ENCODE results near the gene PEX11B. TPM values are rescaled to one million over a fixed set of nuclear protein-coding genes. Genes with fewer than 3 reads are reported as not detected.
A peak's percentile ranks its signal among the peaks of the same experiment; 100 is the strongest.

PEX11B gene, protein sequence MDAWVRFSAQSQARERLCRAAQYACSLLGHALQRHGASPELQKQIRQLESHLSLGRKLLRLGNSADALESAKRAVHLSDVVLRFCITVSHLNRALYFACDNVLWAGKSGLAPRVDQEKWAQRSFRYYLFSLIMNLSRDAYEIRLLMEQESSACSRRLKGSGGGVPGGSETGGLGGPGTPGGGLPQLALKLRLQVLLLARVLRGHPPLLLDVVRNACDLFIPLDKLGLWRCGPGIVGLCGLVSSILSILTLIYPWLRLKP
- total RNA-seq: 10 to 100 TPM; 12.3 to 23.0 (median 15.2) TPM
- long read RNA-seq, transcript PEX11B-201 (4 exons, 1,740 nt): major isoform, 14 of 18 reads
- long read RNA-seq, partial matches to known transcripts: 2 of 18 reads
- long read RNA-seq, other reads (novel, unspliced or antisense): 2 of 18 reads

- peak within 1 kb of the TSS; percentile 88 to 95 (median 92) for H3K4me3 ChIP-seq
- peak within 1 kb of the TSS; percentile 73 to 91 (median 85) for H3K27ac ChIP-seq
- peaks cover 0 to 18% (median 10%) of the 10 kb centered on the region in 4 donors for H3K36me3 ChIP-seq
- TF ChIP-seq POLR2A (IDR thresholded peaks at IDR 0.05): peak; percentile 35
- TF ChIP-seq, protein P1, sequence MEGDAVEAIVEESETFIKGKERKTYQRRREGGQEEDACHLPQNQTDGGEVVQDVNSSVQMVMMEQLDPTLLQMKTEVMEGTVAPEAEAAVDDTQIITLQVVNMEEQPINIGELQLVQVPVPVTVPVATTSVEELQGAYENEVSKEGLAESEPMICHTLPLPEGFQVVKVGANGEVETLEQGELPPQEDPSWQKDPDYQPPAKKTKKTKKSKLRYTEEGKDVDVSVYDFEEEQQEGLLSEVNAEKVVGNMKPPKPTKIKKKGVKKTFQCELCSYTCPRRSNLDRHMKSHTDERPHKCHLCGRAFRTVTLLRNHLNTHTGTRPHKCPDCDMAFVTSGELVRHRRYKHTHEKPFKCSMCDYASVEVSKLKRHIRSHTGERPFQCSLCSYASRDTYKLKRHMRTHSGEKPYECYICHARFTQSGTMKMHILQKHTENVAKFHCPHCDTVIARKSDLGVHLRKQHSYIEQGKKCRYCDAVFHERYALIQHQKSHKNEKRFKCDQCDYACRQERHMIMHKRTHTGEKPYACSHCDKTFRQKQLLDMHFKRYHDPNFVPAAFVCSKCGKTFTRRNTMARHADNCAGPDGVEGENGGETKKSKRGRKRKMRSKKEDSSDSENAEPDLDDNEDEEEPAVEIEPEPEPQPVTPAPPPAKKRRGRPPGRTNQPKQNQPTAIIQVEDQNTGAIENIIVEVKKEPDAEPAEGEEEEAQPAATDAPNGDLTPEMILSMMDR (IDR thresholded peaks at IDR 0.05): no peak
- WGBS (ENCODE audit: insufficient coverage, low coverage, low lambda C conversion rate, missing lambda C conversion rate): 0% methylated on average over 18 of the region's 51 CpGs
- H3K9me3 ChIP-seq: no peaks in the 10 kb centered on the region
- peak; percentile 89 to 91 (median 91) for DNase-seq
- intact Hi-C loops (cut with DNase I): no loop called here
- peak; percentile 92 to 95 (median 93) for ATAC-seq
- H3K4me1 ChIP-seq: peaks cover 0 to 15% (median 6%) of the 10 kb centered on the region in 4 donors
- no peaks in the 10 kb centered on the region for H3K27me3 ChIP-seq
Measured at GRCh38 chr1:145918144-145918991, at the start of gene PEX11B. Gene PEX11B (minus strand): TSS chr1:145918717. CDS start chr1:145918688, 29 bp downstream.

DNA sequence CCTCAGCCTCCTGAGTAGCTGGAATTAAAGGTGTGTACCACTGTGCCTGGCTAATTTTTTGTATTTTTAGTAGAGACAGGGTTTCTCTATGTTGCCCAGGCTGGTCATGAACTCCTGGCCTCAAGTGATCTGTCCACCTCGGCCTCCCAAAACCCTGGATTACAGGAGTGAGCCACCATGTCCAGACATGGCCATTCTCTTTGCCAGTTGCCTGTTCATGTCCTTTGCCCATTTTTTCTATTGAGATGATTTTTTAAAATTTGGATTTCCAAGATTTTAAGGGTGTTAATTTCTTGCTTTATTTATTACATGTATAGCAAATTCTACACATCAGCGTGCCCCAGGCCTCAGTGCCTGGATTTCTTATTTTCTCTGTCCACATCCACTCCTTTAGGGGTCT, 48.8 kb upstream of the PEX11B start:
- H3K27me3 ChIP-seq: no peaks in the 10 kb centered on the region
- no peak for TF ChIP-seq POLR2A (IDR thresholded peaks at IDR 0.05)
- TF ChIP-seq, protein P1 (IDR thresholded peaks at IDR 0.05): no peak
- ATAC-seq (no peak), DNase-seq (no peak)
- WGBS (ENCODE audit: insufficient coverage, low coverage, low lambda C conversion rate, missing lambda C conversion rate): 94% methylated on average over 2 of the region's 2 CpGs
- H3K4me3 ChIP-seq: no peak overlapping the region
- peaks cover 0 to 18% (median 2%) of the 10 kb centered on the region in 4 donors for H3K4me1 ChIP-seq
- no peaks in the 10 kb centered on the region for H3K36me3 ChIP-seq
- H3K9me3 ChIP-seq: no peaks in the 10 kb centered on the region
- intact Hi-C loops (cut with DNase I): no loop called here
- no peak overlapping the region for H3K27ac ChIP-seq

DNA sequence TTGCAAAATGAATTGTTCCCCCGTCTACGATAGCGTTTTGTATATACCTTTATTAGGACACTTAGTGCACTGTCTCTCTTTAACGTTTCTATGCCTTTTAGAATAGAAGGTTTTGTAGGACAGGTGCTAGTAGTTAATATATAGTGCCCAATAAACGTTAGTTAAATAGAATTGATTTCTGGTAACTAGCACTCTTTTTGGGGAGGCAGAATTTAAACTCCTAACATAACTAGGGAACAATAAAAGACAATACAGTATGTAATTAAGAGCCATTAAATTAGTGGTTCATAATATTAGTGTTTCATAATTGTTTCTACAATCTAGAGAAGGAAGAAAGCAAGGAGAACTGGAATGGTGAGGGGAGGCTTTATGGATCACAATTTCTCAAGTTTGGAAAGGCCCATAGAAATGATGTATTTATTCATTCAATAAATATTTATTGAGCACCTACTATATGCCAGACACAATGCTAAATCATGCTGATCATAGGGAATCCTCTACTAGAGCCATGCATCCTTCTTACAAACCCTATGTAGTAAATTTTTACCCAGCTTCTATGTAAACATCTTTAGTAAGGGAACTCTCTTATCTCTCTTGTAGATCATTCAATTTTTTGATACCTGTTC, 46.7 kb upstream of the PEX11B start:
- Histone ChIP-seq H3K4me3 (peak overlapping the region; percentile 62 to 74 (median 63)), H3K27me3 (no peaks in the 10 kb centered on the region), H3K9me3 (no peaks in the 10 kb centered on the region), H3K4me1 (peaks cover 0 to 30% (median 7%) of the 10 kb centered on the region in 4 donors), H3K27ac (peak overlapping the region; percentile 59 to 79 (median 74)), H3K36me3 (no peaks in the 10 kb centered on the region)
- intact Hi-C loops (cut with DNase I): no loop called here
- TF ChIP-seq, protein P1 (IDR thresholded peaks at IDR 0.05): no peak
- TF ChIP-seq POLR2A (IDR thresholded peaks at IDR 0.05): no peak
- 0% methylated on average over 5 of the region's 5 CpGs for WGBS (ENCODE audit: insufficient coverage, low coverage, low lambda C conversion rate, missing lambda C conversion rate)
- no peak for ATAC-seq
- DNase-seq: no peak

DNA sequence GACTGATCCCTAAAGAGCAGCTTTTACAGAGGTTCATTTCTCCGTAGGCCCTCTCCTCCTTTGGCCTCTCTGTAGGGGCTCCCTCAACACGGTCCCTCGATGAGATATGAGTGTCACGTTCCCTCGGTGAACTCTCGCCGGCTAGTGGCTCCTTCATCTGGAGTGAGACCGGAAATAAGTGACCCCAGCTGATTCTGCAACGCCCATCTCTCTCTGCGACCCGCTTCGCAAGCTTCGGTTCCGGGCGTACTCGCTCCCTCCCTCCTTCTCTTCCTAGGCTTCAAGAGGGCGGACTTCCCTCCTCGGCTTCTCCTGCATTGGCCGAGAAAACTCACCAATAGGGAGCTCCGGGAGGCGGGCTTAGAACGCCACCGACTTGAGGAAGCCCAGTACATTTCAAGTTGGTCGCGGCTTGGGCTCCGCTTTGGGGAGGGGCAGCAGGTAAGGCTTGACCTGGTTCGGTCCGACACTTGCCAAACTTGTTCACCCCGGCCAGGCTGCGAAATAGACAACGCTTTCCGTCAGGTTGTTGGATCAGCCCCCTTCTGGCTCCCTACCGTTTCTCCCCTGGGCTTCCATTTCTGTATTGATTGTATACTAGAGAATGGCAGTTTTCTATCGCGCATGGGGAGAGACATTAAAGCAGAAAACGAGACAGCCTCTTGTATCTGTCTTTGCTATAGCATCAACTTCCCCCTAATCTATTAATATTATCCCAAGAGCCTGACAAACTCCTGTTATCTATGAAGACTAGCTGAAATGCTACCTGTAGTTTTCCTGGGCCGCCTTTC, 46.0 kb upstream of the PEX11B start, which contains the start of the genes ANKRD34A and POLR3GL:
Gene ANKRD34A (minus strand): TSS at position 248 of the 791 bp plus-strand sequence. CDS start 2,816 bp downstream, outside the sequence.
Gene POLR3GL (plus strand): TSS at position 363 of the 791 bp plus-strand sequence. CDS start 10,176 bp downstream, outside the sequence.
- TF ChIP-seq POLR2A (IDR thresholded peaks at IDR 0.05): peak; percentile 88
- TF ChIP-seq, protein P1 (IDR thresholded peaks at IDR 0.05): no peak
- H3K36me3 ChIP-seq: no peaks in the 10 kb centered on the region
- ATAC-seq: peak; percentile 85 to 91 (median 88)
- H3K9me3 ChIP-seq: no peaks in the 10 kb centered on the region
- peak; percentile 95 to 97 (median 97) for DNase-seq
- H3K4me3 ChIP-seq: peak within 1 kb of the TSS; percentile 62 to 74 (median 63)
- no peaks in the 10 kb centered on the region for H3K27me3 ChIP-seq
- intact Hi-C loops (cut with DNase I): no loop called here
- WGBS (ENCODE audit: insufficient coverage, low coverage, low lambda C conversion rate, missing lambda C conversion rate): under 1% methylated on average over 26 of the region's 37 CpGs
- peaks cover 0 to 30% (median 7%) of the 10 kb centered on the region in 4 donors for H3K4me1 ChIP-seq
- peak within 1 kb of the TSS; percentile 59 to 79 (median 74) for H3K27ac ChIP-seq

All from right lobe of liver (tissue), 6 donors.